Measurements from ENCODE around the gene RFXANK.

DNA sequence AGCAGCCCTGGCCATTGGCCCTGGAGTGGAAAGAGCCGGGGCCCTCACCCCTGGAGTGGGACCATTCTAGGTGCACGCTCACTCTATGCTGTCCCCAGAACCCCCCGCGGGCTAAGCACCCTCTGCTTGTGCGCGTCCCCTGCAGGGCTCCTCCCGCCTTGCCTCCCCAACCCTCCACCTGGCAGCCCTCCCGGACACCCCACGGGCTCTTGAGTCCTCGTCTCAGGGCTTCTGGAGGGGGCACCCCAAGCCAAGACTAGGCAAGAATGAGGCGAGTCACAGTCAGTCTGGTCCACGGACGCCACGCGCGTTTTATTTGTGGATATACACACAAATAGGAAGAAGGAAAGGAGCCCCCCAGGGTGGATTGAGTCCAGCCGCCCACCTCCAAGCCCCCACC, 46.8 kb upstream of the RFXANK start:
- TF ChIP-seq CTCF (IDR thresholded peaks at IDR 0.05) (no peak), POLR2A (IDR thresholded peaks at IDR 0.05) (no peak)
